ENCODE data around the gene BTG2. TPM values are rescaled to one million over a fixed set of nuclear protein-coding genes. Genes with fewer than 3 reads are reported as not detected.
A peak's percentile ranks its signal among the peaks of the same experiment; 100 is the strongest.
"Not testable (repeated sequence)": the region's sequence is repeated elsewhere in the genome, so short reads cannot be mapped to it uniquely, and the experiment has no call there.

Gene BTG2
- total RNA-seq, 2 donors from 2014 or later = 91.3 to 340 TPM

- no peaks in the 10 kb centered on the region for H3K27me3 Mint-ChIP-seq
- peak overlapping the region; percentile 72 for H3K27ac Mint-ChIP-seq
- H3K36me3 Mint-ChIP-seq (ENCODE audit: low read depth) = no peaks in the 10 kb centered on the region
- no peak overlapping the region for H3K4me3 Mint-ChIP-seq
- H3K4me1 Mint-ChIP-seq = peaks cover 36% of the 10 kb centered on the region
- H3K9me3 Mint-ChIP-seq = no peaks in the 10 kb centered on the region
- no peak for ATAC-seq (replicated peaks)
Observed at GRCh38 chr1:203296460-203297073, 8.8 kb upstream of the BTG2 start.

- no peaks in the 10 kb centered on the region for H3K27me3 Mint-ChIP-seq
- ATAC-seq (replicated peaks) = no peak
- H3K4me1 Mint-ChIP-seq = peaks cover 40% of the 10 kb centered on the region
- H3K36me3 Mint-ChIP-seq (ENCODE audit: low read depth) = peaks cover 10% of the 10 kb centered on the region
- H3K9me3 Mint-ChIP-seq = no peaks in the 10 kb centered on the region
- no peak overlapping the region for H3K4me3 Mint-ChIP-seq
- peak overlapping the region; percentile 2 for H3K27ac Mint-ChIP-seq
Observed at GRCh38 chr1:203299169-203299568, 6.2 kb upstream of the BTG2 start.

GRCh38 chr1:203299719-203300429 is 5.4 kb upstream of the BTG2 start:
- not testable (repeated sequence) for H3K27me3 Mint-ChIP-seq; H3K4me3 Mint-ChIP-seq; H3K9me3 Mint-ChIP-seq; ATAC-seq (replicated peaks)
- Mint-ChIP-seq H3K36me3 (ENCODE audit: low read depth) (peaks cover 17% of the 10 kb centered on the region), H3K4me1 (peaks cover 42% of the 10 kb centered on the region), H3K27ac (peak overlapping the region; percentile 18)

GRCh38 chr1:203300441-203301330 is 4.6 kb upstream of the BTG2 start:
- ATAC-seq (replicated peaks) = peak; percentile 2
- Mint-ChIP-seq H3K4me1 (peaks cover 37% of the 10 kb centered on the region), H3K9me3 (no peaks in the 10 kb centered on the region), H3K27ac (peak overlapping the region; percentile 18), H3K27me3 (no peaks in the 10 kb centered on the region), H3K4me3 (no peak overlapping the region), H3K36me3 (ENCODE audit: low read depth) (peaks cover 25% of the 10 kb centered on the region)

- Mint-ChIP-seq H3K27ac (peak overlapping the region; percentile 18), H3K36me3 (ENCODE audit: low read depth) (peaks cover 32% of the 10 kb centered on the region), H3K4me1 (peaks cover 35% of the 10 kb centered on the region), H3K9me3 (no peaks in the 10 kb centered on the region), H3K4me3 (no peak overlapping the region), H3K27me3 (no peaks in the 10 kb centered on the region)
- ATAC-seq (replicated peaks) = no peak
Observed at GRCh38 chr1:203301331-203301668, 4.0 kb upstream of the BTG2 start.

- H3K4me1 Mint-ChIP-seq = peaks cover 26% of the 10 kb centered on the region
- H3K27me3 Mint-ChIP-seq = no peaks in the 10 kb centered on the region
- no peak overlapping the region for H3K27ac Mint-ChIP-seq
- ATAC-seq (replicated peaks) = no peak
- peaks cover 43% of the 10 kb centered on the region for H3K36me3 Mint-ChIP-seq (ENCODE audit: low read depth)
- no peaks in the 10 kb centered on the region for H3K9me3 Mint-ChIP-seq
- H3K4me3 Mint-ChIP-seq = peak overlapping the region; percentile 99
Observed at GRCh38 chr1:203302456-203302855, 2.9 kb upstream of the BTG2 start.

- ATAC-seq (replicated peaks) = no peak
- no peaks in the 10 kb centered on the region for H3K9me3 Mint-ChIP-seq
- peak overlapping the region; percentile 99 for H3K4me3 Mint-ChIP-seq
Observed at GRCh38 chr1:203302894-203303293, 2.4 kb upstream of the BTG2 start.

GRCh38 chr1:203304391-203304918 is 864 bp upstream of the BTG2 start:
- Mint-ChIP-seq H3K4me1 (peaks cover 33% of the 10 kb centered on the region), H3K9me3 (no peaks in the 10 kb centered on the region), H3K27ac (peak overlapping the region; percentile 94), H3K4me3 (peak overlapping the region; percentile 99), H3K36me3 (ENCODE audit: low read depth) (peaks cover 63% of the 10 kb centered on the region), H3K27me3 (no peaks in the 10 kb centered on the region)
- ATAC-seq (replicated peaks) = no peak

More at GRCh38 chr1:203302894-203303293, 2.4 kb upstream of the BTG2 start:
- peaks cover 26% of the 10 kb centered on the region for H3K4me1 Mint-ChIP-seq
- peak overlapping the region; percentile 94 for H3K27ac Mint-ChIP-seq
- no peaks in the 10 kb centered on the region for H3K27me3 Mint-ChIP-seq
- H3K36me3 Mint-ChIP-seq (ENCODE audit: low read depth) = peaks cover 48% of the 10 kb centered on the region

GRCh38 chr1:203305809-203306088 is 430 bp downstream of the BTG2 start:
- Mint-ChIP-seq H3K4me3 (peak overlapping the region; percentile 99), H3K36me3 (ENCODE audit: low read depth) (peaks cover 74% of the 10 kb centered on the region), H3K27ac (peak overlapping the region; percentile 94), H3K27me3 (no peaks in the 10 kb centered on the region), H3K9me3 (no peaks in the 10 kb centered on the region), H3K4me1 (peaks cover 37% of the 10 kb centered on the region)
- peak; percentile 2 for ATAC-seq (replicated peaks)

- peak overlapping the region; percentile 94 for H3K27ac Mint-ChIP-seq
Observed at GRCh38 chr1:203306089-203306964, 1.0 kb downstream of the BTG2 start.

GRCh38 chr1:203306965-203307541 is 1.7 kb downstream of the BTG2 start:
- H3K27me3 Mint-ChIP-seq = no peaks in the 10 kb centered on the region
- peaks cover 80% of the 10 kb centered on the region for H3K36me3 Mint-ChIP-seq (ENCODE audit: low read depth)
- H3K27ac Mint-ChIP-seq = peak overlapping the region; percentile 94
- ATAC-seq (replicated peaks) = no peak
- no peaks in the 10 kb centered on the region for H3K9me3 Mint-ChIP-seq
- H3K4me1 Mint-ChIP-seq = peaks cover 31% of the 10 kb centered on the region
- peak overlapping the region; percentile 99 for H3K4me3 Mint-ChIP-seq

More at GRCh38 chr1:203306089-203306964, 1.0 kb downstream of the BTG2 start:
- Mint-ChIP-seq H3K36me3 (ENCODE audit: low read depth) (peaks cover 80% of the 10 kb centered on the region), H3K9me3 (no peaks in the 10 kb centered on the region), H3K4me1 (peaks cover 31% of the 10 kb centered on the region), H3K27me3 (no peaks in the 10 kb centered on the region), H3K4me3 (peak overlapping the region; percentile 99)
- no peak for ATAC-seq (replicated peaks)

- peaks cover 31% of the 10 kb centered on the region for H3K4me1 Mint-ChIP-seq
- H3K27me3 Mint-ChIP-seq = no peaks in the 10 kb centered on the region
- peak overlapping the region; percentile 94 for H3K27ac Mint-ChIP-seq
- no peak for ATAC-seq (replicated peaks)
- peak overlapping the region; percentile 99 for H3K4me3 Mint-ChIP-seq
- no peaks in the 10 kb centered on the region for H3K9me3 Mint-ChIP-seq
- peaks cover 80% of the 10 kb centered on the region for H3K36me3 Mint-ChIP-seq (ENCODE audit: low read depth)
Observed at GRCh38 chr1:203307641-203308126, 2.4 kb downstream of the BTG2 start.

GRCh38 chr1:203308328-203308922 is 3.1 kb downstream of the BTG2 start:
- Mint-ChIP-seq H3K36me3 (ENCODE audit: low read depth) (peaks cover 81% of the 10 kb centered on the region), H3K27ac (peak overlapping the region; percentile 94), H3K9me3 (no peaks in the 10 kb centered on the region), H3K4me3 (peak overlapping the region; percentile 99), H3K4me1 (peaks cover 25% of the 10 kb centered on the region), H3K27me3 (no peaks in the 10 kb centered on the region)
- ATAC-seq (replicated peaks) = no peak
